Thymus (tissue), 11 donors: ENCODE data around the gene ERC1. TPM values are rescaled to one million over a fixed set of nuclear protein-coding genes. Genes with fewer than 3 reads are reported as not detected.

ENCODE experiments used
- DNase-seq, 9 donors: peaks; one replicate each; pipeline ENCODE4 v3.0.0-alpha.2; 2013; ENCODE audit warnings: low spot score in 9 of 9, low read depth in 6 of 9, missing footprints in 1 of 9
- H3K27ac ChIP-seq, 2 donors: one replicate each; pipeline ENCODE4 v1.5.1; 2013; ENCODE audit warnings: control low read depth in 1 of 2, low read depth in 1 of 2, low read length in 1 of 2, mild to moderate bottlenecking in 1 of 2, moderate library complexity in 1 of 2
- H3K27me3 ChIP-seq, 2 donors: one replicate each; pipeline ENCODE4 v1.5.1; 2013; ENCODE audit warnings: low read length in 1 of 2; ENCODE audit not compliant: control insufficient read depth in 2 of 2, insufficient read depth in 1 of 2
- H3K36me3 ChIP-seq, 2 donors: one replicate each; pipeline ENCODE4 v1.5.1; 2013; ENCODE audit warnings: low read length in 1 of 2, mild to moderate bottlenecking in 1 of 2, moderate library complexity in 1 of 2; ENCODE audit not compliant: control insufficient read depth in 2 of 2, insufficient read depth in 2 of 2
- H3K4me1 ChIP-seq, 2 donors: one replicate each; pipeline ENCODE4 v1.5.1; 2013; ENCODE audit warnings: low read length in 2 of 2; ENCODE audit not compliant: control insufficient read depth in 2 of 2, insufficient read depth in 2 of 2
- H3K4me3 ChIP-seq, 2 donors: one replicate each; pipeline ENCODE4 v1.5.1; 2013; ENCODE audit warnings: low read length in 2 of 2, control low read depth in 1 of 2, mild to moderate bottlenecking in 1 of 2
- H3K9me3 ChIP-seq, 2 donors: one replicate each; pipeline ENCODE4 v1.5.1; 2013; ENCODE audit warnings: low read length in 1 of 2, mild to moderate bottlenecking in 1 of 2; ENCODE audit not compliant: control insufficient read depth in 2 of 2, insufficient read depth in 1 of 2
- WGBS: extraction: QIAGEN DNeasy Blood & Tissue Kit; methylation state at CpG from one replicate; pipeline ENCODE4 v1.1.7; 2013; 5-methylcytosine and 5-hydroxymethylcytosine counted together
- polyA plus RNA-seq: library from polyadenylated mRNA; stranded (reverse); fragments of 200-250 nt; gene quantifications from one replicate; pipeline ENCODE4 v1.2.3, GENCODE V29; 2013
- total RNA-seq: library from RNA; stranded (reverse); fragments of 120-200 nt; gene quantifications from one replicate; pipeline ENCODE4 v1.2.4, GENCODE V29; 2013
- donor health status: healthy.

Gene ERC1
- total and polyA plus RNA-seq, 2 donors: 4.2 to 13.8 TPM

GRCh38 chr12:1391722-1392121, 400.7 kb downstream of the ERC1 start:
- no peak overlapping the region for H3K4me3 ChIP-seq
- DNase-seq: no peak
- H3K4me1 ChIP-seq: no peaks in the 10 kb centered on the region
- no peaks in the 10 kb centered on the region for H3K27me3 ChIP-seq
- no peaks in the 10 kb centered on the region for H3K36me3 ChIP-seq
- H3K27ac ChIP-seq: no peak overlapping the region
- peaks cover 0 to 7% of the 10 kb centered on the region in 2 donors for H3K9me3 ChIP-seq

DNA sequence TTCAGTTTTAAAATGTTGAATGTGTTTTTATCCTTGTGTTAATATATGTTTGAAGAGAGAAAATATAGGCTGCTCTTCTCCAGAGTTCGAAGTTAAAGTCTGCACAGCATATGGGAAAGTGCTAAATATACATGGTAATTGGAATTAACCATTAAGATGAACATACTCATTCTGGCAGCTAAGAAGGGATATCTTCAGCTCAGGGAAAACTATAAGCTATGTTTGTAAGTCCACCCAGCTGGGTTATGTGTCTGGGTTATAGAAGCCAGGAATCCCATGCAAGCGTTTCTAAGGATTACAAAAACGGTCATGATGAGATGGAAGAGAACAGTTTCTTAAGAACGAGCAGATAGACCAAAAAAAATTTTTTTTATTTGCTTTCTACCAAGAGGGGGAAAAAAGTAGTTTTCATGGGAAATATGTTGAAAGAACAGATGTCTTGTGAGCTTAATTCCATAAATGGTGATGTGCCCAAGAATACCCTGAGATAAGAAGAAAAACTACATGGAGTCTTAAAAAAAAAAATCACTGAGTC, 404.5 kb downstream of the ERC1 start:
- Histone ChIP-seq H3K27ac (no peak overlapping the region), H3K9me3 (peaks cover 0 to 7% of the 10 kb centered on the region in 2 donors), H3K27me3 (no peaks in the 10 kb centered on the region), H3K36me3 (no peaks in the 10 kb centered on the region), H3K4me3 (no peak overlapping the region), H3K4me1 (no peaks in the 10 kb centered on the region)
- WGBS: 98% methylated on average over 4 of the region's 4 CpGs
- DNase-seq: no peak

DNA sequence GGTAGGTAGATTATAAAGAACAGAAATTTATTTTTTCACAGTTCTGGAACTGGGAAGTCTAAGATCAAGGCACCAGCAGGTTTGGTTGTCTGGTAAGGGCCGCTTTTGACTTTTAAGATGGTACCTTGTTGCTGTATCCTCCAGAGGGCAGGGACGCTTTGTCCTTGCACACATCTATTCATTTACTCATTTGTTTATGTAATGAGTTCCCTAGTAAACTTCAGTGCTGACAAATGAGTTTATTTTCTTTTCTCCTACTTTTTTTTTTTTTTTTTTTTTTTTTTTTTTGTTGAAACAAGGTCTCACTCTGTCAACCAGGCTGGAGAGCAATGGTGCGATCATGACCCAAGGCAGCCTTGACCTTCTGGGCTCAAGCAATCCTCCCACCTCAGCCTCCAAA, 407.6 kb downstream of the ERC1 start:
- no peaks in the 10 kb centered on the region for H3K36me3 ChIP-seq
- H3K27me3 ChIP-seq: no peaks in the 10 kb centered on the region
- WGBS: 98% methylated on average over 3 of the region's 3 CpGs
- H3K4me3 ChIP-seq: no peak overlapping the region
- H3K27ac ChIP-seq: no peak overlapping the region
- no peak for DNase-seq
- H3K4me1 ChIP-seq: no peaks in the 10 kb centered on the region
- no peaks in the 10 kb centered on the region for H3K9me3 ChIP-seq

- no peak for DNase-seq
- Histone ChIP-seq H3K27ac (no peak overlapping the region), H3K9me3 (no peaks in the 10 kb centered on the region), H3K36me3 (no peaks in the 10 kb centered on the region), H3K27me3 (no peaks in the 10 kb centered on the region), H3K4me1 (no peaks in the 10 kb centered on the region), H3K4me3 (no peak overlapping the region)
- over 99% methylated on average over 3 of the region's 3 CpGs for WGBS
Observed at GRCh38 chr12:1401891-1402290, 410.9 kb downstream of the ERC1 start.

- Histone ChIP-seq H3K27me3 (no peaks in the 10 kb centered on the region), H3K4me1 (no peaks in the 10 kb centered on the region), H3K9me3 (no peaks in the 10 kb centered on the region), H3K4me3 (no peak overlapping the region), H3K36me3 (no peaks in the 10 kb centered on the region), H3K27ac (no peak overlapping the region)
- 98% methylated on average over 4 of the region's 4 CpGs for WGBS
- DNase-seq: no peak
Observed at GRCh38 chr12:1403417-1403816, 412.4 kb downstream of the ERC1 start.

DNA sequence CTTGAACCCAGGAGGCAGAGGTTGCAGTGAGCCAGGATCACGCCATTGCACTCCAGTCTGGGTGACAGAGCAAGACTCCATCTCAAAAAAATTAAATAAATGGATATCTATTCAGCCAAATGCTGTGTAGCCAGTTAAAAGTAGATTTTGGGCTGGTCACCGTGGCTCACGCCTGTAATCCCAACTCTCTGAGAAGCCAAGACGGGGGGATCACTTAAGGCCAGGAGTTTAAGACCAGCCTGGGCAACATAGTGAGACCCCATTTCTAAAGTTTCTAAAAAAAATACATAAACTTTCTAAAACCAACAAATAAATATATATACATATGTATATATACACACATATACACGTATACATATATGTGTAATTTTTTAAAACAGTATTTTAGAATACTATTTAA, 414.6 kb downstream of the ERC1 start:
- Histone ChIP-seq H3K36me3 (peaks cover 0 to 3% of the 10 kb centered on the region in 2 donors), H3K27ac (no peak overlapping the region), H3K27me3 (no peaks in the 10 kb centered on the region), H3K9me3 (no peaks in the 10 kb centered on the region), H3K4me3 (no peak overlapping the region), H3K4me1 (no peaks in the 10 kb centered on the region)
- 99% methylated on average over 5 of the region's 5 CpGs for WGBS
- no peak for DNase-seq

DNA sequence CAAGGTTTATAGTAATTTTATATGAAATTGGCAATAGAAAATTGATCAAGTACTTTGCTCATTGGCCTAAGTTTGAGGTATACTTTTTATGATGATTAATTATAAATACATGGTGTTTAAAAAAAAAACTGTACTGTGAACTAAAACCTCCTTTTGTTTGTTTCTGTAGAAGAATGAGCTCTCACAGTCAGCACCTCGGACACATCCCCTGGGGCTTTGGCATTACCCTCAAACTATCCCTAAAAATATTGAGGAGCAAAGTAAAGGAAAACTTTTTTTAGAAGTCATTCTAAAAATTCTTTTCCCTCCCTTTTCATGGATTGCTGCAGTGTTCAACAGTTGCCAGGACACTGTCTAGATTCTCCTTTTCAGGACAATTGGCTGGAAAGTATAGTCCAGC, 419.8 kb downstream of the ERC1 start:
- Histone ChIP-seq H3K9me3 (no peaks in the 10 kb centered on the region), H3K27ac (no peak overlapping the region), H3K36me3 (peaks cover 5 to 10% of the 10 kb centered on the region in 2 donors), H3K27me3 (no peaks in the 10 kb centered on the region), H3K4me1 (no peaks in the 10 kb centered on the region), H3K4me3 (no peak overlapping the region)
- WGBS: 97% methylated on average over 1 of the region's 1 CpG
- no peak for DNase-seq

- H3K27ac ChIP-seq: no peak overlapping the region
- H3K4me3 ChIP-seq: no peak overlapping the region
- no peaks in the 10 kb centered on the region for H3K9me3 ChIP-seq
- H3K4me1 ChIP-seq: no peaks in the 10 kb centered on the region
- H3K27me3 ChIP-seq: no peaks in the 10 kb centered on the region
- 97% methylated on average over 12 of the region's 12 CpGs for WGBS
- H3K36me3 ChIP-seq: peaks cover 5 to 9% of the 10 kb centered on the region in 2 donors
- no peak for DNase-seq
Observed at GRCh38 chr12:1413930-1414329, 422.9 kb downstream of the ERC1 start.

- H3K27ac ChIP-seq: no peak overlapping the region
- 97% methylated on average over 2 of the region's 2 CpGs for WGBS
- peaks cover 0 to 11% of the 10 kb centered on the region in 2 donors for H3K9me3 ChIP-seq
Observed at GRCh38 chr12:1418144-1418543, 427.1 kb downstream of the ERC1 start.

More at GRCh38 chr12:1418144-1418543, 427.1 kb downstream of the ERC1 start:
- no peaks in the 10 kb centered on the region for H3K27me3 ChIP-seq
- H3K4me3 ChIP-seq: no peak overlapping the region
- no peaks in the 10 kb centered on the region for H3K4me1 ChIP-seq
- no peaks in the 10 kb centered on the region for H3K36me3 ChIP-seq
- DNase-seq: no peak
